ENCODE measurements around the gene ZNF423. TPM values are rescaled to one million over a fixed set of nuclear protein-coding genes. Genes with fewer than 3 reads are reported as not detected.

ZNF423 gene
- total and polyA plus RNA-seq, 7 donors, result 2.3 to 30.7 (median 14.4) TPM

- Histone ChIP-seq H3K4me1 (peaks cover 97% of the 10 kb centered on the region), H3K27ac (peak overlapping the region; percentile 93), H3K36me3 (ENCODE audit: insufficient read depth in 1 of 2, low read depth in 1 of 2) (no peaks in the 10 kb centered on the region), H3K9me3 (no peaks in the 10 kb centered on the region), H3K4me3 (peak overlapping the region; percentile 39), H3K27me3 (ENCODE audit: insufficient read depth in 3 of 3, low read length in 2 of 3) (no peaks in the 10 kb centered on the region)
- intact Hi-C loops (cut with DNase I), result no loop called here
- ATAC-seq (no peak), DNase-seq (peak; percentile 55 to 82)
- no peak for TF ChIP-seq CTCF (IDR thresholded peaks at IDR 0.05)
- WGBS, 3 donors, result 36 to 61% (median 38%) methylated on average over 11 of the region's 11 CpGs
These were observed 22.8 kb downstream of the ZNF423 start for GRCh38 chr16:49833085-49833484.

- WGBS, 3 donors, result 16 to 36% (median 23%) methylated on average over 7 of the region's 7 CpGs
- no peak for ATAC-seq
- intact Hi-C loops (cut with DNase I), result no loop called here
- Histone ChIP-seq H3K4me3 (no peak overlapping the region), H3K36me3 (ENCODE audit: insufficient read depth in 1 of 2, low read depth in 1 of 2) (no peaks in the 10 kb centered on the region), H3K27me3 (ENCODE audit: insufficient read depth in 3 of 3, low read length in 2 of 3) (no peaks in the 10 kb centered on the region), H3K27ac (peak overlapping the region; percentile 93), H3K4me1 (peaks cover 97% of the 10 kb centered on the region), H3K9me3 (no peaks in the 10 kb centered on the region)
- no peak for TF ChIP-seq CTCF (IDR thresholded peaks at IDR 0.05)
- peak in 1 of 2 donors; percentile 71 for DNase-seq
These were observed 23.7 kb downstream of the ZNF423 start for GRCh38 chr16:49832177-49832576.

- 89 to 97% (median 91%) methylated on average over 5 of the region's 5 CpGs for WGBS, 3 donors
- Histone ChIP-seq H3K9me3 (no peaks in the 10 kb centered on the region), H3K4me3 (no peak overlapping the region), H3K36me3 (ENCODE audit: insufficient read depth in 1 of 2, low read depth in 1 of 2) (no peaks in the 10 kb centered on the region), H3K4me1 (peaks cover 97% of the 10 kb centered on the region), H3K27me3 (ENCODE audit: insufficient read depth in 3 of 3, low read length in 2 of 3) (no peaks in the 10 kb centered on the region), H3K27ac (peak overlapping the region; percentile 93)
- no peak for ATAC-seq
- peak in 1 of 2 donors; percentile 49 for DNase-seq
- intact Hi-C loops (cut with DNase I), result no loop called here
- no peak for TF ChIP-seq CTCF (IDR thresholded peaks at IDR 0.05)
These were observed 25.0 kb downstream of the ZNF423 start for GRCh38 chr16:49830873-49831272.

- no peaks in the 10 kb centered on the region for H3K27me3 ChIP-seq (ENCODE audit: insufficient read depth in 3 of 3, low read length in 2 of 3)
- peak overlapping the region; percentile 93 for H3K27ac ChIP-seq
- intact Hi-C loops (cut with DNase I), result no loop called here
- no peaks in the 10 kb centered on the region for H3K9me3 ChIP-seq
- DNase-seq, result peak in 1 of 2 donors; percentile 69
- peaks cover 97% of the 10 kb centered on the region for H3K4me1 ChIP-seq
- H3K36me3 ChIP-seq (ENCODE audit: insufficient read depth in 1 of 2, low read depth in 1 of 2), result no peaks in the 10 kb centered on the region
- 40 to 53% (median 47%) methylated on average over 15 of the region's 15 CpGs for WGBS, 3 donors
- ATAC-seq, result peak; percentile 63 to 79 (median 75)
- no peak for TF ChIP-seq CTCF (IDR thresholded peaks at IDR 0.05)
- H3K4me3 ChIP-seq, result peak overlapping the region; percentile 49
These were observed 27.2 kb downstream of the ZNF423 start for GRCh38 chr16:49828533-49829267.

Measured in psoas muscle (tissue), 8 donors.